Stimulated activated effector memory CD8-positive, alpha-beta T cell treated with anti-CD3 and anti-CD28 coated beads, Interleukin-12 subunit alpha, Interleukin-12 subunit beta, amount 100 ng/mL, for 72 hours (primary cell): ENCODE results near the gene ACO2.

Source experiments
- ATAC-seq: fragments of 150-1000 bp; cut with Tn5 transposase; 2 replicates; pipeline ENCODE4 v1.10.0; 2021
- DNase-seq, 2 donors: peaks; one replicate each; pipeline ENCODE4 v3.0.0; 2021 to 2022; ENCODE audit warnings: low spot score in 2 of 2
- H3K27ac Mint-ChIP-seq: one replicate; pipeline ENCODE4 v1.8.0; 2022; ENCODE audit warnings: mild to moderate bottlenecking, mixed read lengths
- H3K36me3 Mint-ChIP-seq: one replicate; pipeline ENCODE4 v1.8.0; 2022; ENCODE audit warnings: mild to moderate bottlenecking, mixed read lengths
- H3K4me1 Mint-ChIP-seq: one replicate; pipeline ENCODE4 v1.8.0; 2022; ENCODE audit warnings: mixed read lengths
- H3K4me3 Mint-ChIP-seq: one replicate; pipeline ENCODE4 v1.8.0; 2022; ENCODE audit warnings: mild to moderate bottlenecking, mixed read lengths
- H3K9me3 Mint-ChIP-seq: one replicate; pipeline ENCODE4 v1.8.0; 2022; ENCODE audit warnings: mixed read lengths

The ACO2 gene

GRCh38 chr22:41478891-41479521 lies 10.1 kb downstream of the ACO2 start:
- DNase-seq = no peak
- Mint-ChIP-seq H3K4me3 (no peak overlapping the region), H3K27ac (peak overlapping the region; percentile 60), H3K9me3 (no peaks in the 10 kb centered on the region), H3K4me1 (peaks cover 53% of the 10 kb centered on the region), H3K36me3 (peaks cover 12% of the 10 kb centered on the region)
- peak; percentile 48 for ATAC-seq

DNA sequence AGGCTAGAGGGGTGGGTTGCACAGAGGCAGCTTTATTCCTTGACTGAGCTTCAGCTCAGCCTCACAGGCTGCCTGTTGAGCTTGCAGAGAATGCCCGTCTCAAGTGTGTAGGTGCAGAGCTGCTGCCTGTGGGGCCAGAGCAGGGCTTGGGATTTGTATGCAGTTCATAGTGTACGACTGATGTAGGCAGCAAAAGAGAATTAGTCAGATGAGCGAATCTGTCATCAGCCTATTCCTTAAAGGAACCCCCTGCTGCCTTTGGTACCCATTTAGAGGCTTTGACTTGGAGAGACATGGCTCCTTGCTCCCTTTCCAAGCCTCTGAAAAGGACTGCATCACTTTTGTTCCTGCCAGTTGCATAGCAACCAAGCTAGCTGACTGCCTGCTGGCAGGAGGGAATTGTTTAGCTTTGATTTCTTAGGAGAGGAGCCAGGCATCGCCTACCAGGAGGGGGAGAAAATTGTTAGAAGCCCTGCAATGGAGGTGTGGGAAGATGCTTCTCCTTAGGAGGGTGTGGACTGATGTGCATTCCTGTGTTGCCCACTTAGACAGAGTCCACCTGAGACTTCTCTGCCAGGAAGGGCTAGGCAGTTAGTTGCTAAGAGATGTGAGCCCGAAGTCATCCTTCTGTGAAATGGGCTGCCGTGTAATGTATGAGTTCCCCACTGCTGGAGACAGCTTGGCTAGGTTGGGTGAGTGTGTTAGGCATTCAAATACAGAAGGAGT lies 10.9 kb downstream of the ACO2 start:
- ATAC-seq (no peak), DNase-seq (no peak)
- Mint-ChIP-seq H3K36me3 (peaks cover 16% of the 10 kb centered on the region), H3K27ac (peak overlapping the region; percentile 60), H3K4me3 (no peak overlapping the region), H3K9me3 (no peaks in the 10 kb centered on the region), H3K4me1 (peaks cover 54% of the 10 kb centered on the region)

- peaks cover 16% of the 10 kb centered on the region for H3K36me3 Mint-ChIP-seq
- no peaks in the 10 kb centered on the region for H3K9me3 Mint-ChIP-seq
- ATAC-seq (no peak), DNase-seq (no peak)
- no peak overlapping the region for H3K27ac Mint-ChIP-seq
- H3K4me3 Mint-ChIP-seq = no peak overlapping the region
- H3K4me1 Mint-ChIP-seq = peaks cover 54% of the 10 kb centered on the region
These were observed 11.4 kb downstream of the ACO2 start for GRCh38 chr22:41480397-41480735.

DNA sequence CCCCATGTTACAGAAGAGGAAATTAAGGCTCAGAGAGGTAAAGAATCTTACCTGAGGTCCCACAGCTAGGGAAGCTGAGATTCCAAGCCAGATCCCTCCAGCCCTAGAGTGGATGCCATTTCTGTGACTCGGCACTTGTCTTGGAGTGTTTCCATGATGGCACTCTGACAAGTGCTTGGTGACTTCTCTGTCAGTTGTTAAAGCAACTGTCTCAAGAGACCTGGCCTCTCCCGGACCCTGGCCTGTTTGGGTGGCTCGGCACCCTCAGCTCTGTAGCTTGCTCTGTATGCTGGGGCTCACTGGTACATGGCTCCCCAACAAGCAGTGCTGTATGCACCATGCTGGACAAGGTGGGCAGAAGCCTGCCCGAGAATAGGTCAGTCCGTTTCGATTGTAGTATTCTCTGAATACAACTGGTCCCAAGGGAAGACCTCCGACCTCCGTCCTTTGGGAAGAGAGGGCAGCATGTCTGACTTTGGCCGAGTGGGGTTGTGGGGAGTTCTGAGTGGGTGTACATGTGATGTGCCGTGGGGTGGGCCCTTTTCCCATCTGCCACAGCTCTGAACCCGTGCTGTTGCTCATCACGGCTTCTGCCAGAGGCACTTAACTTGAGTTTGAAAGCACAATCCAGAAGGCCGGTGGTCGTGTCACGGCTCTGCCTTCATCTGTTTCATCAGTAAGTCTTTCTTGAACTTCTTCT lies 12.4 kb downstream of the ACO2 start:
- no peaks in the 10 kb centered on the region for H3K9me3 Mint-ChIP-seq
- peaks cover 10% of the 10 kb centered on the region for H3K36me3 Mint-ChIP-seq
- peak overlapping the region; percentile 86 for H3K27ac Mint-ChIP-seq
- no peak overlapping the region for H3K4me3 Mint-ChIP-seq
- DNase-seq (no peak), ATAC-seq (no peak)
- H3K4me1 Mint-ChIP-seq = peaks cover 60% of the 10 kb centered on the region

- Mint-ChIP-seq H3K4me3 (no peak overlapping the region), H3K36me3 (peaks cover 10% of the 10 kb centered on the region), H3K9me3 (no peaks in the 10 kb centered on the region), H3K27ac (peak overlapping the region; percentile 86), H3K4me1 (peaks cover 67% of the 10 kb centered on the region)
- ATAC-seq (no peak), DNase-seq (no peak)
These were observed 13.0 kb downstream of the ACO2 start for GRCh38 chr22:41481925-41482318.

DNA sequence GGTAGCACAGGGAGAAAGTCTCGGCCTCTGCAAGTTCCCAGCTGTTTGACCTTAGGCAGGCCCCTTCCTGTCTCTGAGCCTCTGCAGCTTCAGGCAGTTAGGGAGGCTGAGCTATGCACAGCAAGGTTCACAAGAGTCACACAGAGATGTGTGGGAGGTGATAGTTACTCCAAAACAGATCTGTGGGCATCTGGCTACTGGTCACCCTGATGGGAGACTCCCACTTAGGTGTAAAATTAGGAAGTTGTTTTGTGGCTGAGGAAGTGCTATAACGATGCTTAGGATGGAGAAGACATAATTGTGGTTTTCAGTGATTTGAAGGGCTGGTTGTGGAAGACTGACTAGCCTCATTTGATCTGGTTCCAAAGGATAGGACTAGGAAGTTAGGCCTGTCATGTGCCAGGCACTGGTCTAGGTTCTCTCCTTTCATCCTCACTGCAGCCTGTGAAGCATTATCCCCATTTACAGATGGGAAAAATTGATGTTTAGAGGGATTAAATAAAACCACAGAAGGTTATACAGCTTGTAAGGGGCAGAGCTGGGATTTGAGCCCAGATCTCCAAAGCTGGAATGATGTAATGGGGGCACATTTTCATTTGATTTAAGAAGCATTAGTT lies 13.5 kb downstream of the ACO2 start:
- peaks cover 71% of the 10 kb centered on the region for H3K4me1 Mint-ChIP-seq
- peak overlapping the region; percentile 86 for H3K27ac Mint-ChIP-seq
- no peak for DNase-seq
- H3K9me3 Mint-ChIP-seq = no peaks in the 10 kb centered on the region
- peak; percentile 37 for ATAC-seq
- H3K36me3 Mint-ChIP-seq = peaks cover 10% of the 10 kb centered on the region
- no peak overlapping the region for H3K4me3 Mint-ChIP-seq

GRCh38 chr22:41485033-41485432 lies 16.1 kb downstream of the ACO2 start:
- DNase-seq (no peak), ATAC-seq (no peak)
- Mint-ChIP-seq H3K4me1 (peaks cover 62% of the 10 kb centered on the region), H3K4me3 (no peak overlapping the region), H3K36me3 (peaks cover 10% of the 10 kb centered on the region), H3K9me3 (no peaks in the 10 kb centered on the region), H3K27ac (peak overlapping the region; percentile 34)

GRCh38 chr22:41487037-41487935 lies 18.4 kb downstream of the ACO2 start:
- H3K4me3 Mint-ChIP-seq = no peak overlapping the region
- H3K9me3 Mint-ChIP-seq = no peaks in the 10 kb centered on the region
- H3K27ac Mint-ChIP-seq = peak overlapping the region; percentile 43
- DNase-seq = no peak
- ATAC-seq = no peak
- H3K4me1 Mint-ChIP-seq = peaks cover 56% of the 10 kb centered on the region
- H3K36me3 Mint-ChIP-seq = peaks cover 10% of the 10 kb centered on the region

- H3K9me3 Mint-ChIP-seq = no peaks in the 10 kb centered on the region
- ATAC-seq = no peak
- peaks cover 48% of the 10 kb centered on the region for H3K4me1 Mint-ChIP-seq
- H3K36me3 Mint-ChIP-seq = peaks cover 6% of the 10 kb centered on the region
- no peak overlapping the region for H3K27ac Mint-ChIP-seq
- no peak overlapping the region for H3K4me3 Mint-ChIP-seq
- DNase-seq = no peak
These were observed 19.2 kb downstream of the ACO2 start for GRCh38 chr22:41488076-41488475.

DNA sequence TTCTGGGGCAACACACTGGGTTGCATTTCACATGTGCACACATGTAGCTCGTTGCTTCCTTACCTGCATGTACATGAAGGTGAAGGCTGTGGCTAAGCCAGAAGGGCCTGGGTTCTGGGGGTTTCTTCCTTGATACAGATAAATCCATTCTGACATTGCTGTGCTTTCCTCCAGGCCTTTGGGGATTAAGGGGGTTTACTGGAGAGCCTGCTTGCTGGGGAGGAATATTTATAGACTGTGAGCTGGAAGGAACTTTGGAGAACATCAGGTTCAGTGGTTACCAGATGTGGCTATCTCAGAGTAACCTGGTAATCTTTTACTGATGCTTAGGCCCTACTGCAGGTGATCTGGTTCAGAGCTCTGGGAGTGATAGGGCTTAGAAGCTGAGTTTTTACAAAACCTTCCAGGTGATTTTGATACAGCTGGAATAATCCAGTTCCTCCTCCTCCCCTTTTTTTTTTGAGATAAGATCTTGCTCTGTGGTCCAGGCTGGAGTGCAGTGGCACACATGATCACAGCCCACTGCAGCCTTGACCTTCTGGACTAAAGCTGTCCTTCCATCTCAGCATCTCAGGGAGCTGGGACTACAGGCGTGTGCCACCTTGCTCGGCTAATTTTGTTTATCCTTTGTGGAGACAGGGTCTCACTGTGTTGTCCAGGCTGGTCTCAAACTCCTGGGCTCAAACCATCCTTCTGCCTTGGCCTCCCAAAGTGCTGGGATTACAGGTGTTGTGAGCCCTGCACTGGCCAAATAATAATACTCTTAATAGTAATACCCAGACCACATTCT lies 19.9 kb downstream of the ACO2 start:
- peaks cover 4% of the 10 kb centered on the region for H3K36me3 Mint-ChIP-seq
- no peaks in the 10 kb centered on the region for H3K9me3 Mint-ChIP-seq
- ATAC-seq (no peak), DNase-seq (no peak)
- peaks cover 45% of the 10 kb centered on the region for H3K4me1 Mint-ChIP-seq
- H3K4me3 Mint-ChIP-seq = no peak overlapping the region
- H3K27ac Mint-ChIP-seq = peak overlapping the region; percentile 37

GRCh38 chr22:41491374-41492100 lies 22.6 kb downstream of the ACO2 start:
- peak overlapping the region; percentile 74 for H3K27ac Mint-ChIP-seq
- H3K36me3 Mint-ChIP-seq = no peaks in the 10 kb centered on the region
- H3K4me3 Mint-ChIP-seq = no peak overlapping the region
- DNase-seq = no peak
- ATAC-seq = no peak
- H3K9me3 Mint-ChIP-seq = no peaks in the 10 kb centered on the region
- peaks cover 30% of the 10 kb centered on the region for H3K4me1 Mint-ChIP-seq

GRCh38 chr22:41498303-41498835 lies 29.5 kb downstream of the ACO2 start:
- H3K27ac Mint-ChIP-seq = no peak overlapping the region

GRCh38 chr22:41499624-41500280 lies 30.8 kb downstream of the ACO2 start:
- ATAC-seq (no peak), DNase-seq (no peak)
- H3K36me3 Mint-ChIP-seq = peaks cover 56% of the 10 kb centered on the region
- H3K27ac Mint-ChIP-seq = peak overlapping the region; percentile 59
- no peaks in the 10 kb centered on the region for H3K9me3 Mint-ChIP-seq
- H3K4me1 Mint-ChIP-seq = no peaks in the 10 kb centered on the region
- H3K4me3 Mint-ChIP-seq = no peak overlapping the region

More at GRCh38 chr22:41498303-41498835, 29.5 kb downstream of the ACO2 start:
- DNase-seq (no peak), ATAC-seq (no peak)
- no peak overlapping the region for H3K4me3 Mint-ChIP-seq
- no peaks in the 10 kb centered on the region for H3K9me3 Mint-ChIP-seq
- peaks cover 42% of the 10 kb centered on the region for H3K36me3 Mint-ChIP-seq
- H3K4me1 Mint-ChIP-seq = no peaks in the 10 kb centered on the region
